Stimulated activated CD8-positive, alpha-beta memory T cell treated with anti-CD3 and anti-CD28 coated beads, Interleukin-4, amount 100 ng/mL, for 1 hour (primary cell): Measurements from ENCODE around the gene TP53I3.
A peak's percentile ranks its signal among the peaks of the same experiment; 100 is the strongest.
"Not testable (repeated sequence)": the region's sequence is repeated elsewhere in the genome, so short reads cannot be mapped to it uniquely, and the experiment has no call there.

Source experiments
- DNase-seq, 2 donors: peaks; one replicate each; pipeline ENCODE4 v3.0.0-alpha.2; 2020; ENCODE audit warnings: low read depth in 2 of 2, low spot score in 1 of 2

Gene TP53I3, protein sequence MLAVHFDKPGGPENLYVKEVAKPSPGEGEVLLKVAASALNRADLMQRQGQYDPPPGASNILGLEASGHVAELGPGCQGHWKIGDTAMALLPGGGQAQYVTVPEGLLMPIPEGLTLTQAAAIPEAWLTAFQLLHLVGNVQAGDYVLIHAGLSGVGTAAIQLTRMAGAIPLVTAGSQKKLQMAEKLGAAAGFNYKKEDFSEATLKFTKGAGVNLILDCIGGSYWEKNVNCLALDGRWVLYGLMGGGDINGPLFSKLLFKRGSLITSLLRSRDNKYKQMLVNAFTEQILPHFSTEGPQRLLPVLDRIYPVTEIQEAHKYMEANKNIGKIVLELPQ

DNA sequence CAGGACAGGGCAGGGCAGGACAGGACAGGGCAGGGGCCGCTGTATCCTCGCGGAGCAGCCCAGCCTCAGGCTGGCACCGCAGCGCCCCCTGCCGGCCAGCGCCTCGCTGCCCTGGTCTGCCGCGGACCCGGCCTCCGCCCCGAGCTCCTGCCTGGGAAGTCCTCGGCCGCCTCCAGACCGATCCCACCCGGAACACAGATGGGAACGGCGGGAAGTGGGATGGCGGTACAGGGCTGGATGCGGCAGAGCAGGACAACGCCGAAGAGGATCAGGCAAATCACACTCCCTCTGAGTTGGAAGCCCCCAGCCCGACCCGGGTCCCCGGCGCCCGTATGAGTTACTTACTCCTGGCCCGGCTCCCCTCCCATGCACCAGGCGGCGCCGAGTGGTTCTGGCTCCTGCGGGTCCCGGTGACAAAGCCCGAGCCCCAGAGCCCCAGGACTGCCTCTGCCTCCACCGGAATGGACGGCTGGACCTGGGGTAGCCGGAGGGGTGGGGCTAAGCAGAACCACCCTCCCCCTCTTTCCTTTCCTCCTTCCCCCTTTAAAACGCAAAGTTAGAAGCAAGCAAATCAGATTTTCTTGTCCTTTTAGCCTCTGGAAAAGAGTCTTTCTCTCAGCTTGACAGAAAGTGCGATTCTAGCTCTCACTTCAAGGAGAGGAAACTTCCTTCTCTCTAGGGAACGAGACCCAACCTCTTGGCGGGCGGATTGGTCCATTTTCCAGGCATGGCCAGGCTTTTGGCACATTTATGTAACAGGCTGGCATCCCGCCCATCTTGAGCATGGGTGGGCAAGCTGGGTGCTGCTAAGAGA lies at the start of gene TP53I3:
TP53I3 (minus strand) TSS at position 449 of the 814 bp plus-strand sequence. CDS start 508 bp downstream, outside the sequence.
- peak; percentile 66 to 68 for DNase-seq

GRCh38 chr2:24132543-24132942 lies 47.9 kb upstream of the TP53I3 start:
- no peak for DNase-seq

DNA sequence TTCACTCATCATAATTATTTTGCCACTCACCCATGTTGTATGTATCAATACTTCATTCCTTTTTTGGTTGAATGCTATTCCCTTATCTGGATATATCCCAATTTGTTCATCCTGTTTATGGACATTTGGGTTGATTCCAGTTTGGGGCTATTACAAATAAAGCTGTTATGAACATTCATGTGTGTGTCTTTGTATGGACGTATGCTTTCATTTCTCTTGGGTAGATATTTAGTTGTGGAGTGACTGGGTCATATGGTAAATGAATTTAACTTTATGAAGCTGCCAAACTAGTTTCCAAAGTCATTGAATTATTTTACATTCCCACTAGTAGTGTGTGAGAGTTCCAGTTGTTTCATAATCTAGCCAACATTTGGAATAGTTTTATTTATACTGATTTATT lies 41.3 kb upstream of the TP53I3 start:
- no peak for DNase-seq

- DNase-seq = no peak
These were observed 39.4 kb upstream of the TP53I3 start for GRCh38 chr2:24123922-24124580.

DNA sequence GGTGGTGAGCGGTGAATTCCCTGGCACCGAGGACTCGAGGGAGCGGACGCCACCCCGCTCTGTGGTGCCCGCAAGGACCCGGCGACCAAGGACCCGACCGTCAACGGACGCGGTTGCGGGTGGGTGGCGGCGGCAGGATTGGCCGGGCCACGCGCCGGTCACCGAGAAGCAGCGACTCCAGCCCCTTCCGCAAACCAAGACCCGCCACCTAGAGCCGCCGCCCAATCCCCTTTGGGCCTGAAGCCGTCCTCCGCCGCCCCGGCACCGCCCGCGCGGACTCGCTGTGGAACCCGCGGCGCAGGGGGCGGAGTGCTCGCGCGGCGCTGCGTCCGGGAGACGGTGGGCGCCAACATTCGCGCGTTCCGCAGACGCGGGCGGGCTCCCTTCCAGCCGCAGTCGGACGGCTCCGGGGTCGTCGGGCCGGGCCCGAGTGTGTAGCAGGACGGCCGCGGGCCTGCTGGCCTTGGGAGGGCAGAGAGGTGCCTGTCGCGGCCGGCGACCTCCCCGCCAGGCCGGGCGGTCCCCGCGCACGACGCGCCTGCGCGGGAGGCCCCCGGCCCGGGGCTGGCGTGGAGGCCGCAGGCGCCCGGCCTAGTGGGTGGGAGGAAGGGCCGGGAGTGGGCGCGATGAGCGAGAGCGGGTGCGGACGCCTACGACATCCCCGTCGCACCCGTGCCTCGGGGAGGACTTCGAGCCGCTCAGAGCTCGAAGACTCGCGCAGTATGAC lies 38.7 kb upstream of the TP53I3 start, which contains the start of the genes FAM228B and PFN4:
FAM228B (plus strand) TSS at position 275 of the 727 bp plus-strand sequence. CDS start 893 bp downstream, outside the sequence.
PFN4 (minus strand) TSS at position 140 of the 727 bp plus-strand sequence. CDS start 799 bp downstream, outside the sequence.
- DNase-seq = peak; percentile 21 to 35

DNA sequence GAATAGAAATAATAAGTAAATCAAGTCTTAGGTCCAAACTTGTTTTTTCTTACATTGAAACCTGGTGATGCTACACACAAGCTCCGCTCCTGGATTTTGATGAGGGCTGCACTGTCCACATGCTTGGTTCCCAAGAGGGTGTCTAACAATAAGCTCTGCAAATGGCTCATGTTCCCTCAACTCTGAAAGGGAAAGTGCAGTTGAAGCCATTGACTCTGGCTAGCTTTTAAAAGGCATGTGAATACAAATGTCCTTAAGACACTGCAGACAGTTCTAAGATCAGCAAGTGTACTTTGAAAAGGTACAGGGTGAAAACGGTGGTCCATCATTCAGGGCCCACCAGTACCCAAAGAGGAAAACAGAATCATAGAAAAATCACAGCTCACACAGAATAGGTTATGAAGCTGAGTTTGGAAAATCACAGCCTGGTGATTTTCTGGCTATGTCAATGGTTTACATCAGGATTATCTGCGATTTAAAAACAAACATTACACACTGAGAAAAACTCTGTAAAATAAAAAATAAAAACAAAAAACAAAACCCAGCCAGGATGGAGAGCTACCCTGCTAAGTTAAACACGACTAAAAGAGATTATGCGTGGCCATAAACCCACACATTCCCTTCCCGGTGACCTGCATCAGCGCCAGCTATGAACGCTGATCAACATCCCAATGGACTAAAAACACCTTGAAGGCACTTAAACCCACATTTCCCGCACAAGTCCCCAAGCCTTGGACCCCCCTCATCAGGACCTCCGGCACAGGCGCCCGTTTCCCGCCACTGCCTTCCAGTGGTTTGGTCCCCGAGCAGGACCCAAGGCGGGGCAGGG lies 37.9 kb upstream of the TP53I3 start:
- peak in 1 of 2 donors; percentile 2 for DNase-seq

GRCh38 chr2:24121469-24121868 lies 36.8 kb upstream of the TP53I3 start:
- DNase-seq = no peak

GRCh38 chr2:24121066-24121465 lies 36.4 kb upstream of the TP53I3 start:
- no peak for DNase-seq

- DNase-seq = no peak
These were observed 33.3 kb upstream of the TP53I3 start for GRCh38 chr2:24117902-24118301.

- DNase-seq = no peak
These were observed 30.4 kb upstream of the TP53I3 start for GRCh38 chr2:24115057-24115456.

DNA sequence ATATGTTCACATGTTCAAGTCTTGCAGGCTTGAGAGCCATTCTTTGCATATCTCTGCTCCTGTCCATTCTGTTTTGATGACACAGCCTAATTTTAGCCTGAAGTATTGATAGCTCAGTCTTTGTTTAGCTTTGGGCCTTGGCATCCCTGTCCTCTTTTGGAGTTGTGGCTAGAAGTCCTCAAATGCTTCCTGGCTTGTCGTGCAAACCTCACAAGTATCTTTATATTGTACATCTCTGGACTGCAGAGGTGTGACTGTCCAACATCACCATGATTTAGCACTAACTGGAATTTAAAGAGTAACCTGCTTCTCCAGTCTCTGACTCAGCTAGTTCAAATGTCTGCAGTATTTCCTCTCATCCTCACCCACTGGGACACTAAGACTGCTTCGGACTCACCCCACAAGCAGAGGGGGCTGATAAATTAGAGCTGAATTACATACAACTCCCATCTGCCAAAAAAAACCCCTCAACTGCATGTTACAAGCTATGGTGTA lies 26.8 kb upstream of the TP53I3 start:
- DNase-seq = no peak

- DNase-seq = no peak
These were observed 26.1 kb upstream of the TP53I3 start for GRCh38 chr2:24110660-24111303.

DNA sequence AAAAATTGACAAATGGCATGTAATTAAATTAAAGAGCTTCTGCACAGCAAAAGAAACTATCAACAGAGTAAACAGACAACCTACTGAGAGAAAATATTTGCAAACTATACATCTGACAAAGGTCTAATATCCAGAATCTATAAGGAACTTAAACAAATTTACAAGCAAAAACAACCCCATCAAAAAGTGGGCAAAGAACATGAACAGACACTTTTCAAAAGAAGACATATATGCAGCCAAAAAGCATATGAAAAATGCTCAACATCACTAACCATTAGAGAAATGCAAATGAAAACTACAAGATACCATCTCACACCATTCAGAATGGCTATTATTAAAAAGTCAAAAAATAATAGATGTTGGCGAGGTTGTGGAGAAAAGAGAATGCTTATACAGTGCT lies 24.8 kb upstream of the TP53I3 start:
- DNase-seq = not testable (repeated sequence)

DNA sequence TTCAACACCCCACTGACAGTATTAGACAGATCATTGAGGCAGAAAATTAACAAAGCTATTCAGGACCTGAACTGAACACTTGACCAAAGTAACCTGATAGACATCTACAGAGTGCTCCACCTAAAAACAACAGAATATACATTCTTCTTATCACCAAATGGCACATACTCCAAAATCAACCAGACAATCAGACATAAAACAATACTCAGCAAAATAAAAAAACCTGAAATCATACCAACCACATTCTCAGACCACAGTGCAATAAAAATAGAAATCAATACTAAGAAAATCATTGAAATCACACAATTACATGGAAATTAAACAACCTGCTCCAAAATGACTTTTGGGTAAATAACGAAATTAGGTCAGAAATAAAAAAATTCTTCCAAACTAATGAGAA lies 22.7 kb upstream of the TP53I3 start:
- no peak for DNase-seq

- no peak for DNase-seq
These were observed 22.2 kb upstream of the TP53I3 start for GRCh38 chr2:24106786-24107185.

- DNase-seq = no peak
These were observed 21.2 kb upstream of the TP53I3 start for GRCh38 chr2:24105816-24106215.

DNA sequence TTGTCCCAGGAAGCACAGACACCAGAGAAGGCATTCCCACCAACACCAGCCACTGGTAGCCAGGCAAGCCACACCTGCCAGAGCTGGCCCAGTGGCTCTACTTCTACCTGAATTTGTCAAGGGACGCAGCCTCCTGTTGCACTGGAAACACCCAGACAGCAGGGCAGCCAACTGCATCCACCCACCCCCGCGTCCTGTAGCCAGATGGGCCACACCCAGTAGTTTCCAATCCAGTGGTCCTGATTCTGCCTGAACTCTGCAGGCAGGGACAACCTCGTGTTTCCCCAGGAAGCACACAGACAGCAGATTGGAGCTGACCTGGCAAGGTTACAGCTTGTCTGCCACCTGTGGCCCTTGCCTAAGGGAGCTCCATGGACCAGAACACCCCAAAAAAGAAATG lies 20.3 kb upstream of the TP53I3 start:
- DNase-seq = no peak

GRCh38 chr2:24104110-24104650 lies 19.5 kb upstream of the TP53I3 start:
- no peak for DNase-seq

DNA sequence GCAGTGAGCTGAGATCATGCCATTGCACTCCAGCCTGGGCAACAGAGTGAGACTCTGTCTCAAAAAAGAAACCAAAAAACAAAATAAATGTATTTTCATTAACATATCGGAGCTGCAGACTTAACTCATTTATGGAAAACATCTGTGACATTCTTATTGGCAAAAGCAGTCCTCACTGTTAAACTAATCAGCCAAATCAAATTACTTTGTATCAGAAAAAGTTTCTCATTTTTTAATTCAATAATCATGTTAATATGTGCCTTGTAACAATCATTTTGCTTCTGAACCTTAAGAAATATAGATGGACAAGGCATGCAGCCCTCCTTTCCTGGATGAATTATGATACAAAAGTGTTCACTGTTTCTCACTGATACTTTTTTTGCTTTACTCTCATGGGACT lies 18.0 kb upstream of the TP53I3 start:
- DNase-seq = no peak
